DMS53 treated with DMSO at 0.1 percent for 48 hours (cell line): ENCODE results near the gene GPD1.
"Not testable (repeated sequence)": the region's sequence is repeated elsewhere in the genome, so short reads cannot be mapped to it uniquely, and the experiment has no call there.

Source experiments
- DNase-seq: peaks from one replicate; lab custom pipeline; 2025; ENCODE audit not compliant: unreplicated experiment; lab: John Stamatoyannopoulos, UW

GPD1 gene

GRCh38 chr12:50120521-50120920 is 16.7 kb downstream of the GPD1 start:
- DNase-seq: no peak

GRCh38 chr12:50120953-50121352 is 17.1 kb downstream of the GPD1 start:
- no peak for DNase-seq

GRCh38 chr12:50121641-50122040 is 17.8 kb downstream of the GPD1 start:
- DNase-seq: no peak

DNA sequence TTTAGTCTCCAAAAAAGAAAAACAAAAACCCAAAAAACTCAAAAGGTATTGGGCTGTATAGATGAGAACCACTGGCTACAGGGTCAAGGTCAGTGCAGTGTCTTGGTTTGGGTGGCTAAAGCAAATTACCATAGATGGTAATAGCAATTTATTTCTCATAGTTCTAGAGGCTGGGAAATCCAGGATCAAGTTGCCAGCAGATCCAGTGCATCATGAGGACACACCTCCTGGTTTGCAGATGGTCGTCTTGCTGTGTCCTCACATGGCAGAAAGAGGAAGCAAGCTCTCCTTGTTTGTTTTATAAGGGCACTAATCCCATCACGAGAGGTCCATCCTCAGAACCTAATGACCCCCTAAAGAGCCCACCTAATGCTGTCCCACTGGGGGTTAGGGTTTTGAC is 19.4 kb downstream of the GPD1 start:
- DNase-seq: no peak

- DNase-seq: no peak
These were observed 23.7 kb downstream of the GPD1 start for GRCh38 chr12:50127546-50127945.

GRCh38 chr12:50129290-50129689 is 25.5 kb downstream of the GPD1 start:
- no peak for DNase-seq

DNA sequence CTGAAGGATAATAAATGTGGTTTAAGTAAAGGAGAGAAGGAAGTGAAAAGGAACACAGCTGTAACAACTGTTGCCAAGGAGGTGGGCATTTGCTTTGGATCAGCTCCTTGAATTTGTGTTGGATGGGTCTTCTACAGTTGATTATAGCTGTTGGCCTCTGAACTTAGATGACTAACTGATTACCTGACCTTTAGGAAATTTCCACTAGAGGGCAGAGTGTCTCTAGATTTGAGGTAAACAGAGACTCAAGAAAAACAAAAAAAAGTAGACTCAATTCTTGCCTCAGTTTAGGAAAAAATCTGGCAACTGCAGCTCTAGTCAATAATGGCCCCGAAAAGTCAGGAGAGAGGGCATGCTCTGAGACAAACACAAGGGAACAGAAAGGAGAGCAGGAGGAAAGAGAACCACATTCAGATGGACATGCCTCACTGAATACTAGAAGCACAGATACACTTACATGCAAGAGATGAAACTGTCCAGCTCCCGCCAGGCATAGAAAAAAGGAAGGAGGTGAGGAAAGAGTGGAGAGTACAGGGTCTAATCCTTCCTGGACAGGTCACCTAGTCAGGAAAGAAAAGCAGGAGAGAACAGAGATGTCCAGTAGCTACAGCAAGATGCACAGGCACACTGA is 28.8 kb downstream of the GPD1 start:
- peak; percentile 29 for DNase-seq

DNA sequence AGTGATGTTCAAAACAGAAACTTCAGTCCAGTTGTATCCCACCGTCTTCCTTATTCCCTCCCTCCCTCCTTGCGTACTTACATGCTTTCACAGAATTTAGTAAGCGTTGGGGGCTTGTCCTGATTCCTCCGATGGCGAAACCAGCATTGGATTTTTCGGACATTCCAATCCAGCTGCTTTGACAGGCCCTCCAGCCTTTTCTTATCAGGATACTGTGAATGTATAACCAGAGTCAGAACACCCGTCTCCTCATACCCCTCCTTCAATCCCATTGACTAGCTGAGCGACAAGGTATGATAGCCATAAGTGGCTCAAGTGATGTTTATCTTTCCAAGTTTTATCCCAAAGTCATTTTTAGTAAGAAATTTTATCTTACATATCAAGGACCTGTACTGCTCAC is 39.2 kb downstream of the GPD1 start:
- no peak for DNase-seq

GRCh38 chr12:50145439-50145838 is 41.6 kb downstream of the GPD1 start:
- DNase-seq: no peak

DNA sequence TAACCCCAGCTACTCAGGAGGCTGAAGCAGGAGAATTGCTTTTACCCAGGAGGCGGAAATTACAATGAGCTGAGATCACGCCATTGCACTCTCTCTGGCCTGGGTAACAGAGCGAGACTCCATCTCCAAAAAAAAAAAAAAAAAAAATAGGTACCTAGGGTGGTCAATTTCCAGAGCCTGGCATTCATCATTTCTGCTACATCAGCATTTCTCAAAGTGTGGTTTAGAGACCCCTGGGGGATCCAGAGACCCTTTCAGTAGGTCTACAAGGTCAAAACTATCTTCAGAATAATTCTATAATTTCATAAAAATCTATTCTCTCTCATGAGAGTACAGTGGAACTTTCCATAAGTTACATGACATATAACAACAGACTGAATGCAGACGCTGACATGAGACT is 43.5 kb downstream of the GPD1 start:
- DNase-seq: no peak

GRCh38 chr12:50148011-50148410 is 44.2 kb downstream of the GPD1 start:
- DNase-seq: not testable (repeated sequence)

DNA sequence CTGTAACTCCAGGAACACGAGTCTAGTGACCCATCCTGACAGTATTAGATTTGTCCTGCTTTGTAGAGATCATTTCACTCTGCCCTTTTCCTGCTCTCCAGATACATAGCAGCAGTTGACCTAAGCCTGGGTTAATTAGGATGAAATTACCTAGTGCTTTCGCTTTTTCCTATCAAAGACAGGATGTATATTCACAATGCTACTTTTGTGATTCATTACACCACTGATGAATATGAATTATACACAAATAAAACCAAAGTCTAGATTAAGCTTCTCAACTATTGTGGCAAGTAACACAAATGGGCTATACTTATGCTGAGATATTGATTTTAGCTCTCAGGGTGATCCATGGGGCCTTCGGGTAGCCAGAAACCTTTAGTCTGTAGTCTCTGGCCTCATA is 45.5 kb downstream of the GPD1 start:
- DNase-seq: no peak

- no peak for DNase-seq
These were observed 47.4 kb downstream of the GPD1 start for GRCh38 chr12:50151047-50151687.

DNA sequence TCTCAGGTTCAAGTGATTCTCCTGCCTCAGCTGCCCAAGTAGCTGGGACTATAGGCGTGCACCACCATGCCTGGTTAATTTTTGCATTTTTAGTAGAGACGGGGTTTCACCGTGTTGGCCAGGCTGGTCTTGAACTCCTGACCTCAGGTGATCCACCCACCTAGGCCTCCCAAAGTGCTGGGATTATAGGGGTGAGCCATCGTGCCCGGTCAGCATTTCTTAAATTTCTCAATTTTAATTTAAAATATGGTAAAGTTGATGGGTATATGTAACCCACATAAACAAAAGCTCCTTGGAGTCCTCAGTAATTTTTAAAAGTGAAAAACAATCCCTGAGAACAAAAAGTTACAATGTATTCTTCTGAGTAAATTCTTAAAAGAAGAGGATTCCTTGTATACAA is 51.1 kb downstream of the GPD1 start:
- not testable (repeated sequence) for DNase-seq

- no peak for DNase-seq
These were observed 52.8 kb downstream of the GPD1 start for GRCh38 chr12:50156641-50157040.

GRCh38 chr12:50157259-50157658 is 53.5 kb downstream of the GPD1 start:
- no peak for DNase-seq

DNA sequence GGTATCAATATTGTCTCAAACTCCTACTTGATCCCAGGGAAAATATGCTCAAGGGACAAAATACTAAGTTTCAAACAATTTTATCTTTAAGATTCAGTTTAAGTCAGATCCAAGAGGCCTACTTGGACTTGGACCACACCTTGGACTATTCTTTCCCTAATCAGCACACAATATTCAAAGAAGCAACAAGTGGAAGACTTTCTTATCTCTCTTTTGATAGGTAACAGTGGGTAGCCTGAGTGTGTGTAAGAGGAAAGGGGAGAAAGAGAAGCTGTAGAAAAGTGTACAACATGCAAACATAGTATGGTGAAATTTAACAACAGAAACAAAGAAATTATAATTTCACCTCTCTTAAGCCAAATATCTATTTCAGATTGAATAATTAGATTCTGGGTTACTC is 56.8 kb downstream of the GPD1 start:
- no peak for DNase-seq
